Kidney epithelial cell (primary cell): ENCODE measurements around the gene NHSL2. TPM values are rescaled to one million over a fixed set of nuclear protein-coding genes. Genes with fewer than 3 reads are reported as not detected.

Source experiments
- DNase-seq: peaks from one replicate; pipeline ENCODE4 v3.0.0-alpha.2; 2010; ENCODE audit warnings: low read depth
- H3K27me3 ChIP-seq: 2 replicates; pipeline ENCODE4 v1.6.0; 2011; ENCODE audit warnings: low read length; ENCODE audit not compliant: control insufficient read depth, insufficient read depth
- H3K36me3 ChIP-seq: 2 replicates; pipeline ENCODE4 v1.5.1; 2011; ENCODE audit warnings: low read length; ENCODE audit not compliant: control insufficient read depth, insufficient read depth
- H3K4me3 ChIP-seq: 2 replicates; pipeline ENCODE4 v1.5.1; 2011; ENCODE audit warnings: low read depth, mild to moderate bottlenecking, control low read depth, low read length
- CTCF ChIP-seq: IDR thresholded peaks from 2 replicates; pipeline ENCODE4 v1.5.1; 2011; ENCODE audit warnings: mild to moderate bottlenecking, moderate library complexity, low read length, control low read depth, inconsistent platforms; ENCODE audit not compliant: insufficient read depth, poor library complexity, severe bottlenecking
- total RNA-seq: library from RNA; depleted of rRNA; stranded (reverse); fragments of >200 nt; gene quantifications from 2 replicates; pipeline ENCODE4 v1.2.3, GENCODE V29; 2015

NHSL2 gene
- total RNA-seq, 1 donor from 2014 or later, result 1.4 TPM

GRCh38 chrX:71993371-71993770 lies 82.7 kb downstream of the NHSL2 start:
- no peak overlapping the region for H3K4me3 ChIP-seq
- no peak for DNase-seq
- H3K36me3 ChIP-seq, result no peaks in the 10 kb centered on the region
- no peaks in the 10 kb centered on the region for H3K27me3 ChIP-seq
- TF ChIP-seq CTCF, result no peak

GRCh38 chrX:71994601-71995000 lies 84.0 kb downstream of the NHSL2 start:
- H3K36me3 ChIP-seq, result no peaks in the 10 kb centered on the region
- DNase-seq, result no peak
- H3K4me3 ChIP-seq, result no peak overlapping the region
- TF ChIP-seq CTCF, result no peak
- H3K27me3 ChIP-seq, result no peaks in the 10 kb centered on the region

GRCh38 chrX:71995122-71995521 lies 84.5 kb downstream of the NHSL2 start:
- no peaks in the 10 kb centered on the region for H3K27me3 ChIP-seq
- no peak for DNase-seq
- no peak overlapping the region for H3K4me3 ChIP-seq
- no peak for TF ChIP-seq CTCF
- no peaks in the 10 kb centered on the region for H3K36me3 ChIP-seq

- no peaks in the 10 kb centered on the region for H3K36me3 ChIP-seq
Observed at GRCh38 chrX:71996136-71996535, 85.5 kb downstream of the NHSL2 start.

GRCh38 chrX:71996826-71997225 lies 86.2 kb downstream of the NHSL2 start:
- H3K4me3 ChIP-seq, result no peak overlapping the region
- no peak for TF ChIP-seq CTCF
- H3K36me3 ChIP-seq, result no peaks in the 10 kb centered on the region
- H3K27me3 ChIP-seq, result no peaks in the 10 kb centered on the region
- DNase-seq, result no peak

More at GRCh38 chrX:71996136-71996535, 85.5 kb downstream of the NHSL2 start:
- no peaks in the 10 kb centered on the region for H3K27me3 ChIP-seq
- DNase-seq, result no peak
- TF ChIP-seq CTCF, result no peak
- no peak overlapping the region for H3K4me3 ChIP-seq

GRCh38 chrX:71997320-71997719 lies 86.7 kb downstream of the NHSL2 start:
- Histone ChIP-seq H3K27me3 (no peaks in the 10 kb centered on the region), H3K36me3 (no peaks in the 10 kb centered on the region), H3K4me3 (no peak overlapping the region)
- no peak for DNase-seq
- no peak for TF ChIP-seq CTCF
